ENCODE results near the gene PDZRN4.

DNA sequence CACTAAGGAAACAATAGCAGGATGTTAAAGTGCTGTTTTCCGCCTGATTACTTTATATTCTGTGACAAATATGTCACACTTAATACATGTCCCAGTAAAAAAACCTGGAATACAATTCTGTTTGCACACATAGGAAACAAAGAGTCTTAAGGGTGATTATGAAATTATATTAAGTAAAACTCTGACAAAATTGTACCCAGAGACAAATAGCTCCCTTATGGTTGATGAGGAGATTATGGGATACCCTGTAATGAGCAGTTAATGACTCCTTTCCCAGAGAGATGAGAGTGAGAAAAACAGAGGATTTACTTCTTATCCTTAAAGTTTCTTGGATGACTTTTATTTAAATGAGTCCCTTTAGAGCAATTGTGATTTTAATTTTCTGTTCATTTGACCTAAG is 370.6 kb downstream of the PDZRN4 start:
- TF ChIP-seq, protein P1, sequence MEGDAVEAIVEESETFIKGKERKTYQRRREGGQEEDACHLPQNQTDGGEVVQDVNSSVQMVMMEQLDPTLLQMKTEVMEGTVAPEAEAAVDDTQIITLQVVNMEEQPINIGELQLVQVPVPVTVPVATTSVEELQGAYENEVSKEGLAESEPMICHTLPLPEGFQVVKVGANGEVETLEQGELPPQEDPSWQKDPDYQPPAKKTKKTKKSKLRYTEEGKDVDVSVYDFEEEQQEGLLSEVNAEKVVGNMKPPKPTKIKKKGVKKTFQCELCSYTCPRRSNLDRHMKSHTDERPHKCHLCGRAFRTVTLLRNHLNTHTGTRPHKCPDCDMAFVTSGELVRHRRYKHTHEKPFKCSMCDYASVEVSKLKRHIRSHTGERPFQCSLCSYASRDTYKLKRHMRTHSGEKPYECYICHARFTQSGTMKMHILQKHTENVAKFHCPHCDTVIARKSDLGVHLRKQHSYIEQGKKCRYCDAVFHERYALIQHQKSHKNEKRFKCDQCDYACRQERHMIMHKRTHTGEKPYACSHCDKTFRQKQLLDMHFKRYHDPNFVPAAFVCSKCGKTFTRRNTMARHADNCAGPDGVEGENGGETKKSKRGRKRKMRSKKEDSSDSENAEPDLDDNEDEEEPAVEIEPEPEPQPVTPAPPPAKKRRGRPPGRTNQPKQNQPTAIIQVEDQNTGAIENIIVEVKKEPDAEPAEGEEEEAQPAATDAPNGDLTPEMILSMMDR (IDR thresholded peaks at IDR 0.05) = no peak
- TF ChIP-seq POLR2A (IDR thresholded peaks at IDR 0.05) = no peak
